Activated gamma-delta T cell treated with Interleukin-2 at 50 U/mL for 16 hours (primary cell): ENCODE results near the gene RALGPS1.

Experiments used
- DNase-seq: peaks from one replicate; pipeline ENCODE4 v3.0.0-alpha.2; 2020

The RALGPS1 gene

GRCh38 chr9:127177665-127178265 lies 263.2 kb downstream of the RALGPS1 start:
- no peak for DNase-seq

GRCh38 chr9:127178686-127179632 lies 264.4 kb downstream of the RALGPS1 start:
- no peak for DNase-seq

- DNase-seq: peak; percentile 2
These were observed 265.3 kb downstream of the RALGPS1 start for GRCh38 chr9:127179633-127180441.

DNA sequence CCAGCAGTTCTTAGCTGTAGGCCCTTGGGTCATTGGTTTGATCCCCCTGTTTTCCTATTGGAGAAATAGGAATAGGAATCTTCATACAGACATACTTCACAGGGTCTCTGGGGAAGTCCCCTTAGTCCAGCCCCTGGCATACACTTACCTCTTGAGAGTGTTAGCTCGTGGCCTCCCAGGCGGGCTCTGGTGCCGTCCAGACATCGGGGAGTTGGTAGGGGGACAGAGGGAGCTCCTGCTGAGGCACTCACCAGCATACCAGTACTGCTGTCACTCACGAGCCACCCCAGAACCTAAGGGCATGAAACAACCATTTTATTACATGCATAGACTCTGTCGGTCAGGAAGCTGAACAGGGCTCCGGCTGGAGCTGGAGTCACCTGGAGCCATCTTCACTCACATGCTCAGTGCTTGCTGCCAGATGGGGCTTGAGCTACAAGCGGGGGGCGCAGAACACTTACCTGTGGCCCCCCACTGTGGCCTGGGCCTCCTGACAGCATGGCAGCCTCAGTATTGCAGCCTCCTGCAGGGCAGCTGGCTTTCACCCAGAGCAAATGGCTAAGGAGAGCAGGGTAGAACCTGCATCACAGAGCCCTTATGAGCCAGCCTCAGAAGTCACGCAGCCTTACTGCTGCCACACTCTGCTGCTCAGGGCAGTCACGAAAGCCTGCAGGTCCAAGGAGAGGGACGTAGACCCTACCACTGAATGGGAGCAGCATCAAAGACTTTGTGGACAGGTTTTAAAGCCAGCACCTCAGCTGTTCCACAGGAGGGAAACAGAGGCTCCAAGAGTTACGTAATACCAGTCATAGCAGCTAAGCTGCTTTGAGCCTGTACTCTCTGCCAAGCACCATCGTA lies 266.1 kb downstream of the RALGPS1 start:
- peak; percentile 0 for DNase-seq

GRCh38 chr9:127181315-127181580 lies 266.7 kb downstream of the RALGPS1 start:
- DNase-seq: no peak

DNA sequence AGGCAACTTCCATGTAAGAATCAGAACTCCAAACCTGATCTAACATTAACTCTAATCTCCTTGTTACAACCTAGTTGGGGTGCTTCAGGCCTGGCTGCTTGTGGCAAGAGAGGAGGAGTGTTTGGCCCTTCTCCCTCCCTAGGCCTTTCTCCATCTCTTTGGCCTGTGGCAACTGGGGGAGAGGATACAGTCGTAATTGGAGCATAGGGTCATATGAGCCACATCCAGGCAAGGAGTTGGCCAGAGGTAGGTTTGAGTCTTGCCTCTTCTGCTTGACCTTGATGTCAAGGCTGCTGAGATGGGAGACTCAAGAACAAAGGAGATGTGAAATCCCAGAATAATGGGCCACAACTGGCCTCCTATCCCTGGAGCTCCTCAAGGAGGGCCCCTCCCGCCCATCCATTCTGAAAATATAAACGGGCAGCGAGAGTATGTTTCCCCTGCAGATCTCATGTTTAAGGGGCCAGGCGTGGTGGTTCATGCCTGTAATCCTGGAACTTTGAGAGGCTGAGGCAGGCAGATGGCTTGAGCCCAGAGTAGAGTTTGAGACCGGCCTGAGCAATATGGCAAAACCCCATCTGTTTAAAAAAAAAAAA lies 267.1 kb downstream of the RALGPS1 start:
- DNase-seq: no peak

DNA sequence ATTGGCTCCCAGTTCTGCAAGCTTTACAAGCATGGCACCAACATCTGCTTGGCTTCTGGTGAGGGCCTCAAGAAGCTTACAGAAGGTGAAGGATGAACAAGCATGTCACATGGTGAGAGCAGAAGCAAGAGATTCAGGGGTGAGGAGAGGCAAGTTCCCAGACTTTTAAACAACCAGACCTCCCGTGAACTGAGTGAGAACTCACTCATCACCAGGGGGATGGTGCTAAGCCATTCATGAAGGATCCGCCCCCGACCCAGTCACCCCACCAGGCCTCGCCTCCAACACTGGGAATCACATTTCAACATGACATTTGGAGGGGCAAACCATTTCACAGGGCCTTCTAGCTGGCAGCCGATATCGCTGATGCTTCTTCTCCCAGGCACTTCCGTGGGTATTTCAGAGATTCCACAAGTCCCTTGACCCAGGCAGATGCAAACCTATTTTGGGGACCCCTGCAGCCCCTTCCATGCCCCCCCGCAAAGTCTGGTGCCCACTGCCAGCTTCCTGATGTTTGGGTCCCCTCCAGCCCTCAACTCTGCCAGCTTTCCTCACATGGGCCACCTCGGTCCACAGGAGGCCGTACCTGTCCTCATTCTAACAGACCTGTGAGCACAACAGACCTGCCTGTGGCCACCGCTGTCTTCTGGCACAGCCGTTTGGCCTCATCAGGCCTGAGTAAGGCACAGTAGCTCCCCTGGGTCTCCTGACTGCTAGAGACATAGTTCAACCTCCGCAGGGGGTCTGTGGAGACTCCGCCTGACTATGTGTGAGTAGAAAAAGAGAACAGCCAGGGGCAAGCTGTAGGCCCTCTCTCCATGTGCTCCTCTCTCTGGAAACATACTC lies 268.5 kb downstream of the RALGPS1 start:
- no peak for DNase-seq

GRCh38 chr9:127183814-127184582 lies 269.4 kb downstream of the RALGPS1 start:
- DNase-seq: no peak

GRCh38 chr9:127184641-127185040 lies 270.1 kb downstream of the RALGPS1 start:
- DNase-seq: no peak

GRCh38 chr9:127185181-127185580 lies 270.6 kb downstream of the RALGPS1 start:
- DNase-seq: no peak

- no peak for DNase-seq
These were observed 271.6 kb downstream of the RALGPS1 start for GRCh38 chr9:127185931-127186781.

GRCh38 chr9:127186806-127187205 lies 272.2 kb downstream of the RALGPS1 start:
- DNase-seq: no peak

DNA sequence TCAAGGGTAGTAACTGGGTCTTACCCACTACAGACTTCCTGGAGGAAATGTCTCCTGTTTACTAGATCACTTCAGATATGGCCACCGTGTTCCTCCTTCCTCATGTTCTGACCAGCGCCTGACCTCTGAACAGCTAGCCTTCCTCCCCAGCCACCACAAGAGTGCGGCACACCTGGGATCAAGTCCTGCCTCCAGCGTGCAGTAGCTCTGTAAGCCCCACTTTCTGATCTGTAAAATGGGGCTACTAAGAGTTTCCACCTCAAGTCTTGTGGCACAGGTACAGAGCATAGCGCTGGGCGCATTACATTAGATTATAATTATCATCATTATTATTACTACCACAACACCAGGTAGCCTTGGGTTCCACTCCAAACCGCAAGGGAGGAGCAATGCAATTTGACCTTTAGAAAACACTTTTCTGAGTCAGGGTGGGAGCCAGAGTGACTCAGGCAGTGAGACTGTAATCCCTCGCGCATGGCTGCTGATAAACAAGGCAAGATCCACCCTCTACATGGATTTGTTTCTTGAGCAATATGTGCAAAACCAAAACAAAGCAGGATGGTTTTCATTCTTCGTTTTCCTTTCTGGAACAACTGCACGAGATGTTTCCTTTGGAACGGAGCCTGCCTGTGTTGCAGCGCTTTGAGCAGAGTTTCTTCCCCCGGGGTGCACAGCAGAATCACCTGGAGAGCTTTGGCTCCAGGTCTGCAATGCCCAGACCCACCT lies 272.8 kb downstream of the RALGPS1 start:
- no peak for DNase-seq

DNA sequence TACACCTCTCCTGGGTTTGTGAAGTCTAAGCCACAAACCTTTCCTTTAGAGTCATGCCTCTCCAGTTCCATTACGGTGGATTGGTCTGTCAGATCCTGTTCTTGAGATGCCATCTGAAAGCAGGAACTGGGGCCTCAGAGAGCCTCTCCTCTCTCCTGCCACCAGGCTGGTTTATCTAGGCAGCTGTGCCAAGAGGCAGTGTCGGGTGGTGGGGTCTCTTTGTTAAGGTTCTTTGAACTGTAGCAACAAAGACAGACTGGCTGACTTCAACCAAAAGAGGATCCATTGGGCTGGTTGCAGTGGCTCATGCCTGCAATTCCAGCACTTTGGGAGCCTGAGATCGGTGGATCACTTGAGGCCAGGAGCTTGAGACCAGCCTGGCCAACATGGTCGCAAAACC lies 273.8 kb downstream of the RALGPS1 start:
- no peak for DNase-seq

DNA sequence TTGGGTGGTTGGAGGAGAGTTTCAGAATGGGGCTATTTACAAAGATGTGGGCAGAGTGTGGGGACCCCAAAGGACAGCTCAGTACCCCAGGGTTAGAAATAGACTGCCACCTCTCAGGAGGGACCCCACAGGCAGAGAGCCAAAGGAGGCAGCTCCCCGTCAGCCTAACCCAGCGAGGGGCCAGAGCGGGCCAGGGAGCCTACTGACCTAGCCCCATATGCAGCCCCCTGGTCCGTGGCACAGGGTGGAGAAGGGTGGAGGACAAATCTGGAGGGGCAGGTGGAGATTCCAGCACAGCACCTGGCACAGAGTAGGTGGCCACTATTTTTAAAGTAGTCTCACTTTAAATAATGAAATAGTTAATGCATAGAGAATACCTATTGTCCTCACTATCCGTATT lies 275.0 kb downstream of the RALGPS1 start:
- DNase-seq: no peak

DNA sequence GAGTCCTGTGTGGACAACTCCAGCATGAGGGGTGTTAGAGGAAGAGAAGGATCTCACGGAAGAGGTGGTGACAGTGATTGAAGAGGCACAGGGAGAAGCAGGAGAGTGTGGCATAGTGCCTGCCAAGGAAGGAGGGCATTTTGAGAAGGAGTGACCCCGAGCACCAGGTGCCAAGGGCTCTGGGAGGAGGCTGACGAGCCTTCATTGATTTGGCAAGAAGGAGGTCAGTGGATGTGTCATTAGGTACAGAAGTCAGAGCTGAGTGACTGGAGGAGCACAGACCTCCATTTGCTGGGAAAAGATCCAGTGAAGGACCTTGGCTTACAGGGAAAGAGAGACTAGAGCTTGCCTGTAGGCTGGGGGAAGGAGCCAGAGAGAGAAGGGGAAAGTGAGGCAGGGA lies 278.2 kb downstream of the RALGPS1 start:
- no peak for DNase-seq

DNA sequence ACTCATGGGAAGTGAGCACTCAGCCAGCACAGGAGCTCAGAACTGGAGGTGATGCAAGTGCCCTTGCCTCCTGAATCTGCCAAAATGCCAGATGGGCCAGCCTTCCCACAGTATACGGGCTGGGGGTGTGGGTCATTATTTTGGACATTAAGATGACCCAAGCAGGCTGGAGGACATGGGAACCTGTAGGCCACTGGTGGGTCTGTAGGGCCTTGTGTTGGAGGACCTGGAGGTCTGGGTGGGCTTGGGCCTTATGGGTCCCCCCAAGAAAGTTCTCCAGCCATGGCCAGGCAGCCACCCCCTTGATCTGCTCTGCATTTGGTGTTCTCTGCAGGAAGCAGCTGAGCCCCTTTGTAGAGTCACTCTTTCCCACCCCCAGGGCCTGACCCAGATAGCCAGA lies 278.9 kb downstream of the RALGPS1 start:
- no peak for DNase-seq

GRCh38 chr9:127194881-127195713 lies 280.5 kb downstream of the RALGPS1 start:
- DNase-seq: no peak
